HEK293 (cell line): ENCODE measurements around the gene MAN1C1.

Experiments
- CTCF ChIA-PET: fragments of 350-600 bp; formaldehyde crosslinking; extraction: SDS; loops from one replicate; lab custom pipeline; 2021; ENCODE audit warnings: antibody characterized with exemption; lab: Yijun Ruan, JAX
- POLR2A ChIA-PET: fragments of 300-600 bp; formaldehyde crosslinking; extraction: SDS; loops from one replicate; lab custom pipeline; 2020; ENCODE audit warnings: antibody characterized with exemption, inconsistent platforms; lab: Yijun Ruan, JAX
- H3K27ac ChIP-seq: fragments of 200-500 bp; sonication (Bioruptor generic); 2 replicates; pipeline ENCODE4 v1.5.1; 2014; ENCODE audit warnings: low read depth, low read length, control low read depth, inconsistent platforms; ENCODE audit errors: extremely low read depth
- H3K36me3 ChIP-seq, 2 experiments: fragments of 200-500 bp in 1 of 2; sonication (Bioruptor generic) in 1 of 2; 1 replicate in 1 of 2; 2 replicates in 1 of 2; pipeline ENCODE4 v1.5.1; 2014 to 2017; ENCODE audit warnings: inconsistent platforms in 2 of 2, low read length in 2 of 2; ENCODE audit not compliant: control insufficient read depth in 2 of 2, insufficient read depth in 1 of 2
- H3K4me1 ChIP-seq: fragments of 200-500 bp; sonication (Bioruptor generic); 2 replicates; pipeline ENCODE4 v1.5.1; 2014; ENCODE audit warnings: mild to moderate bottlenecking, low read length, inconsistent platforms; ENCODE audit not compliant: control insufficient read depth, insufficient read depth
- H3K4me3 ChIP-seq: 2 replicates; pipeline ENCODE4 v1.5.1; 2011; ENCODE audit warnings: low read depth, mild to moderate bottlenecking, control low read depth, low read length, moderate library complexity
- H3K9me3 ChIP-seq: fragments of 200-500 bp; sonication (Bioruptor generic); 2 replicates; pipeline ENCODE4 v1.5.1; 2014; ENCODE audit warnings: low read depth, low read length, inconsistent platforms; ENCODE audit not compliant: control insufficient read depth, insufficient read depth
- GFI1B ChIP-seq: fragments of 450-650 bp; formaldehyde crosslinking; IDR thresholded peaks from 2 replicates; pipeline ENCODE4 v1.5.1; 2016; ENCODE audit warnings: missing biosample characterization, missing genetic modification characterization
- MYNN ChIP-seq: fragments of 450-650 bp; formaldehyde crosslinking; IDR thresholded peaks from 2 replicates; pipeline ENCODE4 v1.5.1; 2016; ENCODE audit warnings: missing biosample characterization, missing genetic modification characterization, borderline replicate concordance
- PRDM1 ChIP-seq: fragments of 450-650 bp; formaldehyde crosslinking; IDR thresholded peaks from 2 replicates; pipeline ENCODE4; 2016; ENCODE audit warnings: missing biosample characterization, missing genetic modification characterization
- ZBTB17 ChIP-seq: fragments of 450-650 bp; formaldehyde crosslinking; IDR thresholded peaks from 2 replicates; pipeline ENCODE4 v1.5.1; 2016; ENCODE audit warnings: missing biosample characterization, missing genetic modification characterization
- ZNF121 ChIP-seq: fragments of 450-650 bp; formaldehyde crosslinking; IDR thresholded peaks from 2 replicates; pipeline ENCODE4 v1.5.1; 2016; ENCODE audit warnings: missing biosample characterization, missing genetic modification characterization
- ZNF157 ChIP-seq: fragments of 450-650 bp; formaldehyde crosslinking; IDR thresholded peaks from 2 replicates; pipeline ENCODE4 v1.5.1; 2016; ENCODE audit warnings: missing biosample characterization, missing genetic modification characterization
- ZNF211 ChIP-seq: fragments of 450-650 bp; formaldehyde crosslinking; IDR thresholded peaks from 2 replicates; pipeline ENCODE4 v1.5.1; 2016; ENCODE audit warnings: low read depth, missing biosample characterization, missing genetic modification characterization
- ZNF221 ChIP-seq: fragments of 450-650 bp; formaldehyde crosslinking; IDR thresholded peaks from 2 replicates; pipeline ENCODE4 v1.5.1; 2017; ENCODE audit warnings: missing biosample characterization, missing genetic modification characterization, borderline replicate concordance
- ZNF266 ChIP-seq: fragments of 450-650 bp; formaldehyde crosslinking; IDR thresholded peaks from 2 replicates; pipeline ENCODE4 v1.5.1; 2016; ENCODE audit warnings: missing biosample characterization, missing genetic modification characterization, low read depth
- ZNF473 ChIP-seq: fragments of 450-650 bp; formaldehyde crosslinking; IDR thresholded peaks from 2 replicates; pipeline ENCODE4 v1.5.1; 2017; ENCODE audit warnings: missing biosample characterization, missing genetic modification characterization
- ZNF521 ChIP-seq: fragments of 450-650 bp; formaldehyde crosslinking; IDR thresholded peaks from 2 replicates; pipeline ENCODE4 v1.5.1; 2017; ENCODE audit warnings: missing biosample characterization, mild to moderate bottlenecking, missing genetic modification characterization
- ZNF548 ChIP-seq: fragments of 450-650 bp; formaldehyde crosslinking; IDR thresholded peaks from 2 replicates; pipeline ENCODE4 v1.5.1; 2016; ENCODE audit warnings: missing biosample characterization, missing genetic modification characterization
- ZNF549 ChIP-seq: fragments of 450-650 bp; IDR thresholded peaks from 2 replicates; pipeline ENCODE4 v1.5.1; 2018; ENCODE audit warnings: missing biosample characterization, missing genetic modification characterization, mild to moderate bottlenecking, inconsistent platforms, moderate library complexity
- ZNF660 ChIP-seq: fragments of 450-650 bp; IDR thresholded peaks from 2 replicates; pipeline ENCODE4 v1.5.1; 2018; ENCODE audit warnings: missing biosample characterization, mild to moderate bottlenecking, missing genetic modification characterization
- ZNF768 ChIP-seq: fragments of 450-650 bp; formaldehyde crosslinking; IDR thresholded peaks from 2 replicates; pipeline ENCODE4 v1.5.1; 2018; ENCODE audit warnings: missing biosample characterization, mild to moderate bottlenecking, missing genetic modification characterization
- ZSCAN30 ChIP-seq: fragments of 450-650 bp; IDR thresholded peaks from 2 replicates; pipeline ENCODE4 v1.5.1; 2018; ENCODE audit warnings: missing biosample characterization, mild to moderate bottlenecking, missing genetic modification characterization, moderate library complexity
- TF ChIP-seq, protein P1 (sequence below): sonication (generic); formaldehyde crosslinking; IDR thresholded peaks from 2 replicates; pipeline ENCODE4 v1.8.1; 2022; ENCODE audit warnings: mild to moderate bottlenecking, moderate library complexity, missing genetic modification reagents
- TF ChIP-seq, protein P2 (sequence below): fragments of 450-650 bp; formaldehyde crosslinking; conservative IDR thresholded peaks from 2 replicates; pipeline ENCODE4 v1.5.1; 2016; ENCODE audit warnings: low read depth, missing biosample characterization, missing genetic modification characterization

Gene MAN1C1

DNA sequence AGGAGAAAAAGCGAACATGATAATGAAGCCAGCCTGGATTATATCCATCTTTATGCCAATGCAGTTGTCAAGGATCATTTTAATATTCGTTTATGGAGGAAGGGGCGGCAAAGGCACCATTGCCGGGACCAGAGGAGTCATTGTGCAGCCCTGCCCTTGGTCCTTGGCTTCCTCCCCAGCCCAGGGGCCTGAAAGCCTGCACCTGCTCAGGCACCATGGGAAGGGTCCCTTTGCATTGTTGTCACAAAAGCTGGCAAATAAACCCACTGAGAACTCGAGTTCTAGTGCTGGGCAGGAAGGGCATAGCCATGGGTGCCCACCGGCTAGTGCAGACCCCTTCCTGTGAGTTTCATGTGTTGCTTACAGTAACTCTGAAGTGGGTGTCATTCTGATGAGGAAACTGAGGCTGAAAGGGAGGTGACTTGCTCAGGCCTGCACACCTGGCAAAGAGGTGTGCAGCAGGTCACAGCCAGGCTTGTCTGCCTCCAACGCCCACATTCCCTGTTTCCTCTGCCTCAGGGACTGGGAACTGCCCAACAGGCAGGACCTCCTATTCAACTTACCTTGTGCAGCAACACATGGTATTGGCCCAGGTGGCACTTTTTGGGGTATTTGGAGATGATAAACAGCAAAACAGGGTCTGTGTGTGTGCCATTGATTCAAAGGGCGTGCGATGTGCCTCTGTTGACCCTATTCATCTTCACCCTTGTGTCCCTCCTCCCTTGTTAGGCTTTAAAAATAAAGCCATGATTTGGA is 84.6 kb downstream of the MAN1C1 start:
- H3K9me3 ChIP-seq: no peaks in the 10 kb centered on the region
- H3K36me3 ChIP-seq: no peaks in the 10 kb centered on the region
- no peak overlapping the region for H3K4me3 ChIP-seq
- POLR2A ChIA-PET: no interaction called here
- H3K4me1 ChIP-seq: no peaks in the 10 kb centered on the region
- CTCF ChIA-PET: interaction anchor here (0.7 kb wide), 1 partner anchor 8 kb away, joined by 3 read pairs; no protein-coding TSS in a partner anchor
- no peak overlapping the region for H3K27ac ChIP-seq
- no peak for TF ChIP-seq ZNF549 (tag by site-specific recombination)
- no peak for TF ChIP-seq ZNF266 (tag by site-specific recombination)
- TF ChIP-seq, protein P1, sequence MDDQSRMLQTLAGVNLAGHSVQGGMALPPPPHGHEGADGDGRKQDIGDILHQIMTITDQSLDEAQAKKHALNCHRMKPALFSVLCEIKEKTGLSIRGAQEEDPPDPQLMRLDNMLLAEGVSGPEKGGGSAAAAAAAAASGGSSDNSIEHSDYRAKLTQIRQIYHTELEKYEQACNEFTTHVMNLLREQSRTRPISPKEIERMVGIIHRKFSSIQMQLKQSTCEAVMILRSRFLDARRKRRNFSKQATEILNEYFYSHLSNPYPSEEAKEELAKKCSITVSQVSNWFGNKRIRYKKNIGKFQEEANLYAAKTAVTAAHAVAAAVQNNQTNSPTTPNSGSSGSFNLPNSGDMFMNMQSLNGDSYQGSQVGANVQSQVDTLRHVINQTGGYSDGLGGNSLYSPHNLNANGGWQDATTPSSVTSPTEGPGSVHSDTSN (CRISPR knock-in tag): no peak
- no peak for TF ChIP-seq ZSCAN30 (tag by site-specific recombination)
- TF ChIP-seq, all 188 proteins: peak for 0

DNA sequence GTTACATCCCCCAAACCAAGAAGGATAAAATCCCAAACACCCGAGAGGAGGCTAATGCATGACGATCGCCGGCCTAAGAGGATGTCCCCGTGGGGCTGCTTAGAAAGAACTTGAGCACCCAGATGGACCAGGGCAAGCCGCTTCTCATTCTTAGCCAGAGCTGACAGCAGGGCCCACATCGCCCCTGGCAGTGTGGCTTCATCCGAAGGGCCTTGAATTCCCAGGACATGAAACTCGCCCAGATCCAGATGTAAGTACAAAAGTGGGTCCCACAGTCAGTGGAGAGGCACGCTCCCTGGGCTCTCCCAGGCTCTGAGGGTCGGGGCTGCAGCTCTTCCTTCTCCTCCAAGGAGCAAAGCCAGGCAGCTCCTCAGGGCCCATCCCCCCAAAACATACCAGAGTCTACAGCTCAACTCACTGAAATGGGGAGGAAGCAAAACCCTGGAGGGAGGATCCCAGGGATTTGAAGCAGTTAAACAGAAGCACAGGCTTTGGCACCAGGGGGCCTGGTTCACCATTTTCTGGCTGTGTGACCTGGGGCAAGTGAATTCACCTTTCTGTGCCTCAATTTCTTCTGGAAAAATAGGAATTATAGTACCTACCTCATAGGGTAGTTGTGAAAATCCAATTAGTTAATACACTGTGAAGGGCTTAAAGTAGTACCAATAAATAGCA is 85.6 kb downstream of the MAN1C1 start:
- H3K4me3 ChIP-seq: no peak overlapping the region
- H3K27ac ChIP-seq: no peak overlapping the region
- no peaks in the 10 kb centered on the region for H3K4me1 ChIP-seq
- ChIA-PET POLR2A (interaction anchor here (1.4 kb wide), 1 partner anchor 9 kb away, joined by 3 read pairs; no protein-coding TSS in a partner anchor), CTCF (interaction anchor here (0.7 to 1.3 kb wide), 2 partner anchors 9 kb away, joined by 3 read pairs; no protein-coding TSS in a partner anchor)
- H3K36me3 ChIP-seq: no peaks in the 10 kb centered on the region
- no peak for TF ChIP-seq ZNF211
- TF ChIP-seq ZNF521 (tag by site-specific recombination): no peak
- no peak for TF ChIP-seq ZNF473 (tag by site-specific recombination)
- TF ChIP-seq, protein P2, sequence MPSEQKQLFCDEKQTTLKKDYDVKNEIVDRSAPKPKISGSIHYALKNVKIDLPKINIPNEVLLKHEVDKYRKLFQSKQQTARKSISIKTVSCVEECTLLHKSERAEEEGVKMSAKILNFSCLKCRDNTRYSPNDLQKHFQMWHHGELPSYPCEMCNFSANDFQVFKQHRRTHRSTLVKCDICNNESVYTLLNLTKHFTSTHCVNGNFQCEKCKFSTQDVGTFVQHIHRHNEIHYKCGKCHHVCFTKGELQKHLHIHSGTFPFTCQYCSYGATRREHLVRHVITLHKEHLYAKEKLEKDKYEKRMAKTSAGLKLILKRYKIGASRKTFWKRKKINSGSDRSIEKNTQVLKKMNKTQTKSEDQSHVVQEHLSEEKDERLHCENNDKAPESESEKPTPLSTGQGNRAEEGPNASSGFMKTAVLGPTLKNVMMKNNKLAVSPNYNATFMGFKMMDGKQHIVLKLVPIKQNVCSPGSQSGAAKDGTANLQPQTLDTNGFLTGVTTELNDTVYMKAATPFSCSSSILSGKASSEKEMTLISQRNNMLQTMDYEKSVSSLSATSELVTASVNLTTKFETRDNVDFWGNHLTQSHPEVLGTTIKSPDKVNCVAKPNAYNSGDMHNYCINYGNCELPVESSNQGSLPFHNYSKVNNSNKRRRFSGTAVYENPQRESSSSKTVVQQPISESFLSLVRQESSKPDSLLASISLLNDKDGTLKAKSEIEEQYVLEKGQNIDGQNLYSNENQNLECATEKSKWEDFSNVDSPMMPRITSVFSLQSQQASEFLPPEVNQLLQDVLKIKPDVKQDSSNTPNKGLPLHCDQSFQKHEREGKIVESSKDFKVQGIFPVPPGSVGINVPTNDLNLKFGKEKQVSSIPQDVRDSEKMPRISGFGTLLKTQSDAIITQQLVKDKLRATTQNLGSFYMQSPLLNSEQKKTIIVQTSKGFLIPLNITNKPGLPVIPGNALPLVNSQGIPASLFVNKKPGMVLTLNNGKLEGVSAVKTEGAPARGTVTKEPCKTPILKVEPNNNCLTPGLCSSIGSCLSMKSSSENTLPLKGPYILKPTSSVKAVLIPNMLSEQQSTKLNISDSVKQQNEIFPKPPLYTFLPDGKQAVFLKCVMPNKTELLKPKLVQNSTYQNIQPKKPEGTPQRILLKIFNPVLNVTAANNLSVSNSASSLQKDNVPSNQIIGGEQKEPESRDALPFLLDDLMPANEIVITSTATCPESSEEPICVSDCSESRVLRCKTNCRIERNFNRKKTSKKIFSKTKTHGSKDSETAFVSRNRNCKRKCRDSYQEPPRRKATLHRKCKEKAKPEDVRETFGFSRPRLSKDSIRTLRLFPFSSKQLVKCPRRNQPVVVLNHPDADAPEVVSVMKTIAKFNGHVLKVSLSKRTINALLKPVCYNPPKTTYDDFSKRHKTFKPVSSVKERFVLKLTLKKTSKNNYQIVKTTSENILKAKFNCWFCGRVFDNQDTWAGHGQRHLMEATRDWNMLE (tag by site-specific recombination): no peak
- no peaks in the 10 kb centered on the region for H3K9me3 ChIP-seq

DNA sequence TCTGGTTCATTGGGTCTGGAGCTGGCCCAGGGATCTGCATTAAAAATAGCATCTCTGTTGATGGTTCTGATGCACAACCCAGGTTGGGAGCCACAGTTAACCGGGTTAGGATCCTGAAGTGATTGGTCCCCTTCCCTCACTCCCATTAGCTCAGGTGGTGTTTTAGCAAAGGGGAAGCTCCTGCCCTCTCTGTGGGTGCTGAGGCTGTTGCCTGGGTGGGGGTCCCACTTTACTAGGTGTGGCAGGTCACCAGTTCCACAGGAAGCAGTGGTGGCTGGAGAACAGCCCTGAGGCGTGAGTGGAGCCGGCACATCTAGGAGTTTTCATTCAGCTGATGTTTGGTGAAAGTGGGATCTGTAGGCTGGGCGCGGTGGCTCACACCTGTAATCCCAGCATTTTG is 86.5 kb downstream of the MAN1C1 start:
- ChIA-PET CTCF (interaction anchor here (0.7 to 1.3 kb wide), 2 partner anchors 8 to 86 kb away, joined by 3 read pairs; no protein-coding TSS in a partner anchor), POLR2A (interaction anchor here (0.7 to 1.4 kb wide), 2 partner anchors 8 to 86 kb away, joined by 3 read pairs; partner anchors contain the start of gene MAN1C1)
- Histone ChIP-seq H3K4me1 (no peaks in the 10 kb centered on the region), H3K9me3 (no peaks in the 10 kb centered on the region), H3K4me3 (no peak overlapping the region), H3K27ac (no peak overlapping the region), H3K36me3 (no peaks in the 10 kb centered on the region)
- TF ChIP-seq ZNF157 (tag by site-specific recombination) (no peak), PRDM1 (tag by site-specific recombination) (no peak), ZBTB17 (tag by site-specific recombination) (no peak), MYNN (no peak), ZNF768 (tag by site-specific recombination) (no peak), ZNF660 (tag by site-specific recombination) (no peak), ZNF473 (tag by site-specific recombination) (no peak), ZNF221 (tag by site-specific recombination) (no peak), ZNF121 (no peak), GFI1B (tag by site-specific recombination) (no peak), ZNF548 (tag by site-specific recombination) (no peak)
- TF ChIP-seq, protein P2 (tag by site-specific recombination): no peak
